ENCODE measurements around the gene MLIP.
"Not testable (repeated sequence)": the region's sequence is repeated elsewhere in the genome, so short reads cannot be mapped to it uniquely, and the experiment has no call there.

The MLIP gene

DNA sequence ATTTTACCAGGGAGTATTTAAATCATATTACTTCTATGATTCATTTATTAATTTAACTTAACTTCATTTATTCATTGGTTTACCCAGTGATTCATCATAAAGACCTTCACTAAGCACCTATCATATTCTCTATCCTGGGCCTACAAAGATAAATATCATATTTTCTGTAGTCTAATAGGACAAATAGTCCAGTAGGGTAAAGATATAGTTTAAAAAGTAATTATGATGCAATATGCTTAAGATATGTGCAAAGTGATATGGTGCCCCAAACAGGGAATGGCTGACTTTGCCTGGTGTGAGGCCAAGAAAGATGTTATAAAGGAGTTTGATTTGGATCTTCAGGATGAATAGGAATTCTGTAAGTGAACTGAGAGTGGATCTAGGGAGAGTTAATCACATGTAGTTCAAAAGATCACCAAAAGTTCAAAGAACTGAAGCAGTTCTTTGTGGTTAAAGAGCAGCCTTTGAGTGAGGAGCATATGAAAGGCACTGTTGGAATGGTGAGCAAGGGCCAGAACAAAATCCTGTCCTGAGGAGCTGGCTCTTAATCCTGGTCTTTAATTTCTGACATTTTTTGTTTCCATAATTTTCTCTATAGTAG is 45.5 kb downstream of the MLIP start:
- DNase-seq = no peak

GRCh38 chr6:54157405-54157804 is 46.2 kb downstream of the MLIP start:
- no peak for DNase-seq

DNA sequence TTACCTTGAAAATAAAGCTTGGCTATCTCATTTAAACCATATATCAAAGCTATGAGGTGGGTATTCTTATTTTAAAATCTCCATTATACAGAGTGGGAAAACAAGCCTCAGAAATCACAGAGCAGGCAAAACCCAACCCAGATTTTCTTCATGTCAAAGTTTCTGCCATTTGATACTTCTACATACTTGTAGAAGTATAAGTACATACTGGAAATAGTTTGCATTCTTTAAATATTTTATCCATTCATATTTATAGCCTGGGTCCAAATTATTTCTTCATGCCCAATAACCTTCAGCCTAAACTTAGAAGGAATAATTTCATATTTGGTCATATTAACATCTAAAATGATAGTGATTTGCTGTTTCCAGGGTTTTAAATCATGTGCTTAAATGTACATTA is 61.8 kb downstream of the MLIP start:
- DNase-seq = no peak

DNA sequence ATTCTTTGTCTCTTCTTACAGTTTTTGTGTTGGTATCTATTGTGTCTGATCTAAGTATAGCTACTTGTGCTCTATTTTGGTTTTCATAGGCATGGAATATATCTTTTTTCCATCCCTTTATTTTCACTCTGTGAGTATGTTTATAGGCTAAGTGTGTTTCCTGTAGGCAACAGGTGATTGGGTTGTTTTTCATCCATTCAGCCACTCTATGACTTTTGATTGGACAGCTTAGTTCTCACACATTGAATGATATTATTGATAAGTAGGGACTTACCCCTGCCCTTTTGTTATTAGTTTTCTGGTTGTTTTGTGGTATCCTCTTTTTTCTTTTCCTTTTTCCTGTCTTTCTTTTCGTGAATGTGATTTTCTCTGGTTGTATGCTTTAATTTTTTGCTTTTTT is 67.9 kb downstream of the MLIP start:
- no peak for DNase-seq

- DNase-seq = no peak
Observed at GRCh38 chr6:54183616-54184015, 72.4 kb downstream of the MLIP start.

DNA sequence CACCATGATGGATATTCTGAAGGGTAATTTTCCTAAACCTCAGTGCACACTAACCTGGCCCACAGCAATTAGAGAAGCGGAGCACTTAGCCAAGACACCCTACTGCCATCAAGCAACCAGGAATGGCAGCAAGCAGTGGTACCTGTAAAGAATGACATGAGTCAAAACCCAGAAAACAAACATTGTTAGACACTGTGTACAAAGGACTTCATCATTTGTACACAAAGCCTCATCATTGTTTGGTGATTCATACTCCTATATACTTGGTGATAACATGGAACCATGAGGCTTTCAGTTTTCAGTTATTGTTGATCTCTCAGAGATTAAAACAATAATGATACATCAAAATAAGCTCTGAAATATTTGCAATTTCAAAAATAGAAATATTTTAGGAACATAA is 74.6 kb downstream of the MLIP start:
- peak; percentile 87 for DNase-seq

GRCh38 chr6:54188846-54189245 is 77.6 kb downstream of the MLIP start:
- DNase-seq = no peak

- peak; percentile 85 for DNase-seq
Observed at GRCh38 chr6:54191461-54191860, 80.2 kb downstream of the MLIP start.

- DNase-seq = no peak
Observed at GRCh38 chr6:54192993-54193392, 81.8 kb downstream of the MLIP start.

GRCh38 chr6:54193560-54193959 is 82.3 kb downstream of the MLIP start:
- peak; percentile 22 for DNase-seq

DNA sequence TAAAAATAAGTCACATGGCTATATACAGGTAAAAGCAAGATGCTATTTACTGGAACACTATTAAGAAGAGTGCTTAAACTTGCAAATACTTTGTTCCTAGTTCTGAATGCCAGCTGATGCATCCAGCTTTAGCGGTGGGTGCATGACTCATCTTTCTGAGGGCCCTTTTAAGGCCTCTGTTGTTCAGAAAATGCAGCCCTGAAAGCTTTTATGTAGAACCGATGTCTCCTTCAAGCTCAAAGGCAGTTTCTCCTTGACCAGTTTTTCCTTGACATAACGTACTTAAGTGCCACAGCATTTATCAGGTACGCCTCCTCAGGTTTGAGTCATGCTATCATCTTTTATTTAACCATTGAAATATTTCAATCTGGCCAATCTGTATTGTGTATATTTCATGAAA is 82.8 kb downstream of the MLIP start:
- DNase-seq = peak; percentile 76

- no peak for DNase-seq
Observed at GRCh38 chr6:54195637-54196036, 84.4 kb downstream of the MLIP start.

DNA sequence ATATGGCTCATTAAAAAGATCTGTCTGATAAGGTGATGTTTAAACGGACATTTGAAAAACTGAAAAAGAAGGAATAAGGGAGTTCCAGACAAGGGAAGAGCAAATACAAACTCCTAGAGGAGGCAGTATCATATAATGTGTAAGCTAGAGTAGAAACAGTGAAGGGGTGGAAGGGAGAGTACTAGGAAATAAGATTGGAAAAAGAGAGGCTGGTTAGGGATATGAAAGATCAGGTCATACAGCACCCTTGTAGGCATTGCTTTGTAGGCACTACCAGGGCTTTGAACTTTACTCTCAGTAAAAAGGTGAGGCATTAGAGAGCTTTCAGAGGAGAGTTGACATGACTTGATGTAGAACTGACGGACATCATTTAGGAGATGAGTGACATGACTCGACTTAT is 85.7 kb downstream of the MLIP start:
- DNase-seq = no peak

DNA sequence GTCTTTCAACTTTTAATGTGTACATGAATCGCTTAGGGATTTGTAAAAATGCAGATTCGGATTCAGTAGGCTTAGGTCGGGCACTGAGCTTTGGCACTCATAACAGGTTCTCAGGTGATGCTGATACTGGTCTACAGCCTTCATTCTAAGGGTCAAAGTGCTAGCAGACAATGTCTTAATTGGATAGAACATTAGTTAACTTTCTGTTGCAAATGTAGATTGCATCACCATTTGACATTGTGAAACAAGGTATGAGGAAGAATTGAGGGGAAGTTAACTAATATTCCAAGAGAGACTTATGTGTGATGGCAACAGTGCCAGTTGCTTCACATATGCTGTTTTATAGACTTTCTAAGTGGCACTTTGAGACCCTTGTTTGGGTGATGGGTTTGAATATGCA is 86.9 kb downstream of the MLIP start:
- no peak for DNase-seq

- not testable (repeated sequence) for DNase-seq
Observed at GRCh38 chr6:54203474-54204035, 92.3 kb downstream of the MLIP start.

DNA sequence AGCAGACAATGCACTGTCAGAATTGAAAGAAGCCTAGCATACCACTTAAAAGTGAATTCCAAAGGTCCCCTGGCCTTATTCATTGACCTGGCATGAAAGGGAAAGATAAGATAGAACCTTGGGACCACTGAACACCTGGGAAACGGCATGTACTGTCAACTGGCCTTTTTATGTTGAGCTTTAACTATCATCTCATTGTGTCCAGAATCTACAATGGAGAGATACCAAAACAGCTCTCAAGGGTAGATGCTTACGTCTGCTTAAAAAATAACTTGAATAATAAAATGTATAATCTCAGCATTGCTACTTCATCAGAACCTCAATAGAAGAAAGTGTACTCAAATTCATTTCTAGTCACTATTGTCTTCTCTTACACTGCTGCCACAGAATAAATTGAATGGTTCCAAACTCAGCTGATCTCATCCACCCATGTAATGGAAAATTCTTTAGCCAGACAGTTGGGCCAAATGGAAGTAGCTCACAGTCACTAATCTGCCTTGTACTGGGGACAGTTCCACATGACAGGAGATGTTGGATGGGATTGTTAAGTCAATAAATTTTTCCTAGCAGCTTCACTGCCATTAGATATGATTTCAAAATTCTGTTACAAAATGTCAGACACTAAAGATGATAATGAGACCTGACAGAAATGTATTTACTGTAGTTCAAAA is 93.8 kb downstream of the MLIP start:
- no peak for DNase-seq

GRCh38 chr6:54206510-54206909 is 95.3 kb downstream of the MLIP start:
- DNase-seq = no peak

DNA sequence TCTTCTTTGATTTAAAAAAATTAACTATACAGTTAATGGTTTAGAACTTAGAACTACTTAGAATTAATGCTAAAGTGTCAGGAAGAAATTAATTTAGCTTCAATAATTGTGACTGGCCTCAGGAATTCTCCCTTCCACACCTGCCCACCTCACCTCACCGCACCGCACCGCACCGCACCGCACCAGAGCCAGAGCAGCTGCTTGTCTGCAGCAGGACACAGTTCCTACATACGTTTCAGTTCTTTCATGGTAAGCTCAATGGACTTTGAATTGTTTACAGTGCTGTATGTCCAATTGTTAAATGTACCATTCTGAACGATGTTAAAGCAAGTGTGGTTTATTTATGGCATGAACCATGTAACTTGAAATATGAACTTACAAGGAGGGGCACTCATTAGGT is 98.7 kb downstream of the MLIP start:
- DNase-seq = not testable (repeated sequence)

- no peak for DNase-seq
Observed at GRCh38 chr6:54214286-54214685, 103.0 kb downstream of the MLIP start.

- no peak for DNase-seq
Observed at GRCh38 chr6:54216336-54216735, 105.1 kb downstream of the MLIP start.

DNA sequence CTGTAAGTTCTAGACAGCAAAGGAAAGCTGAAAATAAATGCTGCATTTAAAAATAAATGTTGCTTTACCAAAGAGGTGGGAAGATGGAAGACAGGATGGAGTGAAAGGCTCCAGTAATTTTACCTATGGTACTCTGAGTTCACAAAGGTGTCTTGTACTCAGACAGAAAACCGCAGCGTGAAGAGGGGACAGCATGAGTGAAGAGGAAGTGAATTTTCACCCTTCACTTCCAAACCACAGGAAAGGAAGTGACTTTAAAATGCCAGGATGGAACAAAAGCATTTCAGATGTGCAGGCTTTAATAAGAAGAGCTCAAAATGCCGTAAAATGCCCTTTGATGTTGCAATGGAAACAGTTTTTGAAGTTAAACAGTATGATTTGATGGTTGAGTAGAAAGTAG is 105.8 kb downstream of the MLIP start:
- DNase-seq = no peak

- no peak for DNase-seq
Observed at GRCh38 chr6:54222217-54222616, 111.0 kb downstream of the MLIP start.

DNA sequence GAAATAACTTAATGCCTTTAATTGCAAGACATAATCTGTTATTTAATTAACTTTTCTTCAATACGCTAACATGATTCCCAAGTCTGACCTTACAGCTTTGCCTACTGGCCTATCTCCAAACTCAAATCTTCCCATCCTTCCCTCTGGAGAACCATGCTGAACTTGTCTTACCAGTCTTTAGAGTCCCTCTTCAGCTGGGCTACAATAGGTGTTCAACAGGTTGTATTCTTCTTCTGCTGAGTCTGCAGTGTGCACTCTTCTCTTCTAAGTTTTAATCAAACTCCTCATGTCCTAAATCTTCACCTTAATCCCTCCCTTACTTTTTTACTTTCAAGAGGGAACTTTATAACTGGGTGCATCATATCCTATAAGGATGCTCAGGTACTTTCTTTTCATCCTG is 121.5 kb downstream of the MLIP start:
- DNase-seq = peak; percentile 24

GRCh38 chr6:54234539-54234938 is 123.3 kb downstream of the MLIP start:
- no peak for DNase-seq

- no peak for DNase-seq
Observed at GRCh38 chr6:54236984-54237383, 125.7 kb downstream of the MLIP start.

Measured in DMS53 (cell line).